PC-3 (cell line): ENCODE results near the gene RAI2.

ENCODE experiments used
- EZH2 ChIP-seq: fragments of 300-600 bp; sonication (generic); IDR thresholded peaks from one replicate; pipeline ENCODE4 v1.6.1; 2017; ENCODE audit warnings: antibody characterized with exemption, mild to moderate bottlenecking, low read length; ENCODE audit not compliant: unreplicated experiment
- EZH2phosphoT487 ChIP-seq: fragments of 300-600 bp; sonication (generic); IDR thresholded peaks from 2 replicates; pipeline ENCODE4 v1.6.1; 2018; ENCODE audit warnings: mild to moderate bottlenecking, antibody characterized with exemption, low read length, borderline replicate concordance
- TF ChIP-seq, protein P1 (sequence below): fragments of 300-600 bp; sonication (generic); conservative IDR thresholded peaks from 2 replicates; pipeline ENCODE4 v1.5.1; 2017; ENCODE audit warnings: antibody characterized with exemption, low read depth, mild to moderate bottlenecking, low read length

DNA sequence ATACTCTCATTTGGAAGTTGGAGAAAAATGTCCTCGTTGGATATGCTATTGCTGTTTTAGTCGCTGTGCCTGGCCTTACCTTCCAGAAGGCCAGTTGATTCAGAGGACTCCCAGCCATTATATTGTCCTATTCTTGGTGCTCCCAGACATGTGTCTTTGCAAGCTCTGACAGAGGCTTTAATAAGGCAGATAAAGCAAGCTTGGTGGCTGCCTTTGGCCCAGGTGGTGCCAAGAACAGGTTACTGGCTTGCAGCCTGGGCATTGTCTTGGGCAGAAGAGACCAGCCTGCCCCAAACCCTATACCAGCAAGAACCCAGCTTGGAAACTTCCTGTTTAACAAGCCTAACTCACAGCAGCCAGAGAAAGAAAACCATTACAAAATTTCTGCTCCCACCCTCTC, 16.9 kb downstream of the RAI2 start:
- TF ChIP-seq, protein P1, sequence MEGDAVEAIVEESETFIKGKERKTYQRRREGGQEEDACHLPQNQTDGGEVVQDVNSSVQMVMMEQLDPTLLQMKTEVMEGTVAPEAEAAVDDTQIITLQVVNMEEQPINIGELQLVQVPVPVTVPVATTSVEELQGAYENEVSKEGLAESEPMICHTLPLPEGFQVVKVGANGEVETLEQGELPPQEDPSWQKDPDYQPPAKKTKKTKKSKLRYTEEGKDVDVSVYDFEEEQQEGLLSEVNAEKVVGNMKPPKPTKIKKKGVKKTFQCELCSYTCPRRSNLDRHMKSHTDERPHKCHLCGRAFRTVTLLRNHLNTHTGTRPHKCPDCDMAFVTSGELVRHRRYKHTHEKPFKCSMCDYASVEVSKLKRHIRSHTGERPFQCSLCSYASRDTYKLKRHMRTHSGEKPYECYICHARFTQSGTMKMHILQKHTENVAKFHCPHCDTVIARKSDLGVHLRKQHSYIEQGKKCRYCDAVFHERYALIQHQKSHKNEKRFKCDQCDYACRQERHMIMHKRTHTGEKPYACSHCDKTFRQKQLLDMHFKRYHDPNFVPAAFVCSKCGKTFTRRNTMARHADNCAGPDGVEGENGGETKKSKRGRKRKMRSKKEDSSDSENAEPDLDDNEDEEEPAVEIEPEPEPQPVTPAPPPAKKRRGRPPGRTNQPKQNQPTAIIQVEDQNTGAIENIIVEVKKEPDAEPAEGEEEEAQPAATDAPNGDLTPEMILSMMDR = no peak
- TF ChIP-seq EZH2 (no peak), EZH2phosphoT487 (no peak)
